HG02884 (cell line): ENCODE measurements around the gene DOK5.

Source experiments
- ATAC-seq: cut with Tn5 transposase; IDR thresholded peaks from one replicate; pipeline ENCODE4 v1.9.1; 2021; ENCODE audit warnings: mild to moderate bottlenecking, moderate library complexity; ENCODE audit not compliant: unreplicated experiment

The DOK5 gene

DNA sequence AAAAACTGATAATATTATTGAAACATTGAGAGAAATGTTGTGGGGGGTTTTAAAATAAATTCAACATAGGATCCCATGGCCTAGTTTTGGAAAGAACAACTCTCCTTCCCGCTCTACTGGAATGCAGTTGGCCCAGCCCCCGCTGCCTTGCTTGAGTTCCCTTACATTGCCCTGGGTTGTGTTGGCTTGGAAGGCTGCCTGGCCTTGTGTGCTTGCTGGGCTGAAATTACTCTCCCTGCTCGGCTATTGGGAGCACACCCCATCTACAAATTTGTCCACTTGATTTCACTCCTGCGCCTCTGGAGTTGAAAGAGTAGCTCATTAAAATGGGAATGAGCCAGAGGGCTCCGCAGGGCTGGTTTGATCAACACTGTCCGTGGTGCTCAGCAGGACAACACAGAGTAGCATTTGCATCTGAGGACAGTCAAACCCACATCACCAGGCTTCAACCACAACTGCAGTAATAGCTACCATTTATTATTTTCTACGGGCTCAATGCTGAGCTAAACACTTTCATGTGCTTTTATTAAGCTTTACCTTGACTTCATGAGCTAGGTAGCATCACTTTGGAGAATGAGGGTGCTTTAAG lies 35.2 kb downstream of the DOK5 start:
- no peak for ATAC-seq

GRCh38 chr20:54512694-54513093 lies 37.3 kb downstream of the DOK5 start:
- no peak for ATAC-seq

DNA sequence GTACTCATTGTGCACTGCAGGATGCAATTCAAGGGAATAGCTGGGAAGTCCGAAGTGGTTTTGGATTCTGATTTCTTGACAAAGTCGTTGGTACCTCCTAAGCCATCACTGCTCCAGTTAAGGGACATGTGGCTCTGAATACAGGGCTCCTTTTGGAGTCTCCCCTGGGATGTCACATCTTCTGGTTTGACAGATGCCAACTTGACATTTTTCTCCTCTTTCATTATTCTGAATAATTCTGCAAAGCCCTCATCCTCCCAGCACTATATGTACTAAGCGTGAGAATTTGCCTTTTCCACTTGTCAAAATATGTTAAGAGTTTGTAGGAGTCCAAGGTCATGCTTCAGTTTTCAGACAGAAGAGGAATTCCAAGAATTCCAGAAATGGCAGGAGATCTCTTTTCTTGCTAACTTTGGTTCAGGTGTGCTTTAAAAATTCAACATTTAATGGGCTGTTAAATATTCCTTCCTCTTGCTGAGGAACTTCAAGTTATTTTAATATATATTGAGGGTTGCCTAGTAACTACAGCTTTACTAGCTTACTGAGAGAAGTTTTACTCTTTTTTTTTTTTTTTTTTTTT lies 38.7 kb downstream of the DOK5 start:
- no peak for ATAC-seq

GRCh38 chr20:54515793-54516628 lies 40.6 kb downstream of the DOK5 start:
- no peak for ATAC-seq

DNA sequence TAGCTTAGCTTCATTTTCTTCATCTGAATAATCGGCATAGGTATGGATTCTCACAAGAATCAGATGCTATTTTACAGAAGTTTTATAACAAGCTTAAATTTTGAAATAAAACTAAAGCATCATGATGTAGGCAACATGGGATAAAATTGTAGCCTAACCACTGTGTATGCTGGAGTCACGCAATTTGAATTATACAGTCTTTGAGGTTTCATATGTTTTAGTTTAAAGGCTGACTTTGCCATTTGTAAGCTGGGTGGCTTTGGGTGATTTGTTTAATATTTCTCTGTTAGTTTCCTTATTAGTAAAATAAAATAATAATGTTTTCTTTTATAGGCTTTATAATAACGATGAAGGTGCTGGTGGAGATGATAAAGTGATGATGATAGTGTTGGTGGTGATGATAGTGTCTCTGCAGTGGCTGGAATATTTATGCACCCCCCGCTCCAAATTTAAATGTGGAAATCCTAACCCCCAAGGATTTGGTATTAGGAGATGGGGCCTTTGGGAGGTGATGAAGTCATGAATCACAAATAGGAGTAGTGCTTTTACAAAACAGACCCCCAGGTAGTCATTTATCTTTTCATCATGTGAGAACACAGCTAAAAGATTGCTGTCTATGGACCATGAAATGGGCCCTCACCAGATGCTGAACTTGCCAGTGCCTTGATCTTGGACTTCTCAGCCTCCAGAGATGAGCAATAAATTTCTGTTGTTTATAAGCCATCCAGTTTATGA lies 42.0 kb downstream of the DOK5 start:
- ATAC-seq, result no peak

DNA sequence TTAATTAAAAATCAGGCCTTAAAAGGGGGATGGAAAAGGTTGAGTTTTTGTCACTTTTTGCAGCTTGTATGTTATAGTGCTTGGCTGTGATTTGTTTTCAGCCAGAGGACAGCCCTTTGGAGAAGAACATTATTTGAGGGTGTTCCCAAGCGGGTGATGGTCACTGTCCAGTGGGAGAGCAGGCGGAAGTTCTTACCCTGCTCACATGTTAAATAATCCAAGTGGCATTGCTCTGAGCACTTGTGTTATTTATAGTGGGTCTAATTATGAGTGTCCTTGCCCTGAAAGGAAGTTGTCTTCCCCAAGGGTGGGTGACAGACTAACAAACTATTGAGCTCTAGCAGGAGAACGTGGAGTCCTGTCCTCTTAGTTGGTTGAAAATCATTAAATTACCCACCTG lies 49.5 kb downstream of the DOK5 start:
- ATAC-seq, result no peak

- ATAC-seq, result no peak
Measured at GRCh38 chr20:54525916-54526590, 50.7 kb downstream of the DOK5 start.

GRCh38 chr20:54526801-54527200 lies 51.4 kb downstream of the DOK5 start:
- ATAC-seq, result no peak

DNA sequence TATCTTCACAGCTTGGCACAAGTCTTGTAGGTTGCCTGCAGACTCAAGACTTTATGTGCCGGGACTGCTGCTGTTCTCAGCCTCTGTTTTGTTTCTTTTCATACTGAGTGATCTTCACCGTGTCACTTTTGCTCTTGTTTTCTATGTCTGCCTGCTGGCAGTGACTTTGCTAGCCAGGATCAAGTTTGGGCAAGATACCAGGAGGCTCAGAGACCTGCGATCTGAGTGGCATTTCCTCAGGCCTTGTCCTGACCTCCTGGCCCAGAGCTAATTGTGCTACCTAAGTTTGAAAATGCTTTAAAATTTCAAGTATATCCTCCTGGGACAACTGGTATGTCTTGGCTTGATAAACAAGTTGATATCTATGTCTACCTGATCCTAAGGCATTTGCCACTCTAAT lies 57.2 kb downstream of the DOK5 start:
- ATAC-seq, result no peak

- ATAC-seq, result no peak
Measured at GRCh38 chr20:54534101-54534500, 58.7 kb downstream of the DOK5 start.

DNA sequence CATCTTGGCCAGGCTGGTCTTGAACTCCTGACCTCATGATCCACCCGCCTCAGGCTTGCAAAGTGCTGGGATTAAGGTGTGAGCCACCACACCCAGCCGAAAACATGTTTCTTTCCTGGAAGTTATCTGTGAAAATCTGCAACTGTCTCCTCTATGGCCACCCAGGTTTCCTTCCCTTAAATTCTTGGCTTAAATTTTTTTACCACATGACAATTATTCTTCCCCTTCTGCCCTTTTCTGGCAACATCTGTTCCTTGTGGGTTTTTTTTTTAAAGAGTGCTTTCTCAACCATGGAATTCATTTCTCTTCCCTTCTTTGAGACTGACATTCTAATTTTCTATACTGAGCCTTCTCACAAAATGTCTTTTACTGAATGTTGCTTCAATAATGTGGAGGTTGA lies 59.6 kb downstream of the DOK5 start:
- no peak for ATAC-seq

- ATAC-seq, result no peak
Measured at GRCh38 chr20:54535746-54536145, 60.4 kb downstream of the DOK5 start.

GRCh38 chr20:54539521-54540046 lies 64.2 kb downstream of the DOK5 start:
- ATAC-seq, result no peak

DNA sequence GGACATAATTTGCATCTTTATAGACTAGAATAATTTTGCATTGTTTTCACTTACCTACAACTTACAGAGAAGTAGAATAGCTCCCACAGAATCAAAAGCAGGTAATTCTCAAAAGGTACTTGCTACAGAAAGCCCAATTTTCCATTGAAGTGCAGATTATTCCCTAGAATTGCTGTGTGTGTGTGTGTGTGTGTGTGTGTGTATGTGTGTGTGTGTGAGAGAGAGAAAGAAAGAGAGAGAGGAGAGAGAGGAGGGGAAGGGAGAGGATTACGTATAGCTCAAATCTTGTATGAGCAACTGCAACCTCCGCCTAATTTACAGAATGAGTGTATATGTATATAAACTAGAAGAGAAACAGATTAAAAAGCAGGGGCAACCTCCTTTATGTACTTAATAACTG lies 68.0 kb downstream of the DOK5 start:
- no peak for ATAC-seq

DNA sequence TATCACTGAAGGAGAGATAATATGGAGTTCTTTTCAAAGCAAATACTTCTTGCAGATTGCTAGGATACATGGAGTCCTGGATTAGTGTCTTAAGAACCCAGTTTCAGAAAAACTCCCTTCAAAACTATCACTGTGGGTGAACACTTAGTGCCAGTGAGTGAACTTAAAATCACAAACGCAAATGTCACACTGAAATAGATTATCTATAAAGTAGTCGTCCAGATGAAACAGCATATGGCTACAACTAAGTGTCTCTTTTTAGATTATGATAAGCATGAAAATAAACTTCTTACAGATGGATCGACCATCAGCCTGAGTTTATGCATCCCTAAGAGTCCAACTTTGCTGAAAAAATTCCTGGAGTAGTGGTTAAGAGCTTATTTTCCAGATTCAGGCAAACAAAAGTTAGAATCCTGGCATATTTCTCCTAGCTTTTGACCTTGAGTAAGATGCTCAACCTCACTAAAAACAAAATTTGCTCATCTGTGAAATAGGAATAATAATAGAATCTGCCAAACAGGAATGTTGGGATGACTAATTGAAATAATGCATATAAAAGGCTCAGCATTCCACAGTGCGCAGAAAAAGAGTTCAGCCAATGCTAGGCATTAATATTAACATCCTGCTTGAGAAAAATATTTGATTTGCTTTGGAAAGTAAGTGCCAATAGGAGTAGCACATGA lies 70.4 kb downstream of the DOK5 start:
- no peak for ATAC-seq

DNA sequence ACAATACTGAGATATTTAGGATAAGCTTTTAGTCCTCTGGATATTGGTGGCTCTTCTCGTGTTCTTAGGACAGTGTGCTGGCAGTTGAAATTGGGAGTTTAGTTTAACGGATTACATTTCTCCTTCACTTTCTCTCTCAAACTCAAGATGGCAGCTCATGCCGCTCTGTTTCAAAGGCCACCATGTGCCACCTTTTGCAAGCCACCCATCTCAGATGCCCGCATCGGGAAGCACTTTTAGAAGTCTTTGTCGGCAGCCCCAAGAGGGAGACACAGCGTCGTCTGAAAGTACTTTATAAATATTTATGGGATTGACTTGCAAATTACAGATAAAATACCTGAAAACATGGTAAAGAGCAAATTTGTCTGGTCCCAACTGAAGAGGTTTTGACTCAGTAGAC lies 73.5 kb downstream of the DOK5 start:
- ATAC-seq, result no peak

GRCh38 chr20:54549658-54550326 lies 74.4 kb downstream of the DOK5 start:
- no peak for ATAC-seq

GRCh38 chr20:54550776-54551396 lies 75.5 kb downstream of the DOK5 start:
- ATAC-seq, result no peak

- ATAC-seq, result no peak
Measured at GRCh38 chr20:54554006-54554405, 78.6 kb downstream of the DOK5 start.
